B cell (primary cell): ENCODE data around the gene APOF. TPM values are rescaled to one million over a fixed set of nuclear protein-coding genes. Genes with fewer than 3 reads are reported as not detected.
"Not testable (repeated sequence)": the region's sequence is repeated elsewhere in the genome, so short reads cannot be mapped to it uniquely, and the experiment has no call there.

Source experiments
- ATAC-seq: fragments of 200-7000 bp; cut with Tn5 transposase; one replicate; pipeline ENCODE4 v1.10.0; 2021; ENCODE audit warnings: low read depth, mild to moderate bottlenecking, moderate number of reproducible peaks, moderate library complexity
- CTCF ChIA-PET: fragments of 350-600 bp; sonication (Branson Sonifier 250); formaldehyde crosslinking; loops from one replicate; lab custom pipeline; 2021; ENCODE audit warnings: antibody characterized with exemption, inconsistent platforms; lab: Charles Lee
- POLR2A ChIA-PET: fragments of 350-600 bp; sonication (Branson Sonifier 250); formaldehyde crosslinking; loops from one replicate; lab custom pipeline; 2021; ENCODE audit warnings: antibody characterized with exemption; lab: Charles Lee
- DNase-seq: peaks from one replicate; pipeline ENCODE4 v3.0.0; 2013
- H2AFZ ChIP-seq: 2 replicates; pipeline ENCODE4 v1.6.1; 2012; ENCODE audit warnings: mild to moderate bottlenecking, low read depth, low read length; ENCODE audit not compliant: insufficient read depth, poor library complexity, severe bottlenecking
- H3K27ac ChIP-seq, 2 donors: 1 replicate in 1 of 2; 2 replicates in 1 of 2; pipeline ENCODE4 v1.5.1; 2012 to 2013; ENCODE audit warnings: low read length in 2 of 2, mild to moderate bottlenecking in 2 of 2, moderate library complexity in 1 of 2
- H3K27me3 ChIP-seq, 4 experiments: fragments of 200-600 bp in 1 of 4; sonication (generic) in 1 of 4; replicated peaks in 1 of 4; 1 replicate in 2 of 4; 2 replicates in 2 of 4; pipeline versions ENCODE4 v1.6.1 to v1.7.0; 2013 to 2016; ENCODE audit warnings: low read length in 3 of 4, mild to moderate bottlenecking in 2 of 4, mixed read lengths in 1 of 4, moderate library complexity in 1 of 4; ENCODE audit not compliant: insufficient read depth in 4 of 4, control insufficient read depth in 3 of 4; ENCODE audit errors: control extremely low read depth in 1 of 4
- H3K36me3 ChIP-seq, 2 experiments: replicated peaks in 1 of 2; 1 replicate in 1 of 2; 2 replicates in 1 of 2; pipeline versions ENCODE4 v1.6.1 to v1.7.1; 2013; ENCODE audit warnings: low read length in 1 of 2; ENCODE audit not compliant: insufficient read depth in 2 of 2, control insufficient read depth in 1 of 2; ENCODE audit errors: control extremely low read depth in 1 of 2, extremely low read depth in 1 of 2
- H3K4me1 ChIP-seq, 2 donors: fragments of 200-600 bp in 1 of 2; sonication (generic) in 1 of 2; 1 replicate in 1 of 2; 2 replicates in 1 of 2; pipeline versions ENCODE4 v1.5.1 to v1.6.1; 2013 to 2017; ENCODE audit warnings: low read length in 2 of 2; ENCODE audit not compliant: control insufficient read depth in 2 of 2, insufficient read depth in 2 of 2
- H3K4me2 ChIP-seq: replicated peaks from 2 replicates; pipeline ENCODE3; 2012; ENCODE audit warnings: mild to moderate bottlenecking, low read depth, low read length; ENCODE audit not compliant: poor library complexity, severe bottlenecking
- H3K4me3 ChIP-seq, 5 experiments: fragments of 200-600 bp in 1 of 5; sonication (generic) in 1 of 5; 1 replicate in 3 of 5; 2 replicates in 2 of 5; pipeline versions ENCODE4 v1.5.1 to v1.7.0; 2011 to 2016; ENCODE audit warnings: low read length in 4 of 5, mild to moderate bottlenecking in 4 of 5, low read depth in 2 of 5, control low read depth in 1 of 5, moderate library complexity in 1 of 5; ENCODE audit not compliant: insufficient read depth in 1 of 5; ENCODE audit errors: control extremely low read depth in 1 of 5, extremely low read depth in 1 of 5
- H3K79me2 ChIP-seq: fragments of 200-600 bp; sonication (generic); one replicate; pipeline ENCODE4 v1.6.0; 2016; ENCODE audit warnings: low read length; ENCODE audit not compliant: control insufficient read depth, insufficient read depth
- H3K9ac ChIP-seq: fragments of 200-600 bp; sonication (generic); 2 replicates; pipeline ENCODE4 v1.6.1; 2017; ENCODE audit warnings: mild to moderate bottlenecking, low read length, moderate library complexity
- H3K9me3 ChIP-seq, 3 donors: one replicate each; pipeline versions ENCODE4 v1.6.1 to v1.7.1; 2013; ENCODE audit warnings: low read length in 2 of 3; ENCODE audit not compliant: control insufficient read depth in 2 of 3, insufficient read depth in 1 of 3; ENCODE audit errors: control extremely low read depth in 1 of 3
- H4K20me1 ChIP-seq: 2 replicates; pipeline ENCODE4 v1.6.0; 2012; ENCODE audit warnings: mild to moderate bottlenecking, low read length; ENCODE audit not compliant: insufficient read depth, control insufficient read depth, poor library complexity, severe bottlenecking
- H3K27ac Mint-ChIP-seq: one replicate; pipeline ENCODE4 v1.8.0; 2021; ENCODE audit warnings: mixed read lengths
- H3K27me3 Mint-ChIP-seq: one replicate; pipeline ENCODE4 v1.8.0; 2021; ENCODE audit warnings: mixed read lengths
- H3K4me1 Mint-ChIP-seq: one replicate; pipeline ENCODE4 v1.8.0; 2021; ENCODE audit warnings: mixed read lengths
- H3K4me3 Mint-ChIP-seq: one replicate; pipeline ENCODE4 v1.8.0; 2021; ENCODE audit warnings: mixed read lengths
- H3K9me3 Mint-ChIP-seq: one replicate; pipeline ENCODE4 v1.8.0; 2022; ENCODE audit warnings: mixed read lengths; ENCODE audit not compliant: insufficient read depth
- EZH2 ChIP-seq: IDR thresholded peaks from 2 replicates; pipeline ENCODE4 v1.6.1; 2012; ENCODE audit warnings: borderline replicate concordance, low read depth, mild to moderate bottlenecking, moderate library complexity, low read length; ENCODE audit not compliant: insufficient read depth, poor library complexity, severe bottlenecking
- WGBS: methylation state at CpG from one replicate; pipeline ENCODE4 v1.1.5; 2013; ENCODE audit warnings: missing lambda C conversion rate; ENCODE audit not compliant: insufficient coverage; 5-methylcytosine and 5-hydroxymethylcytosine counted together
- intact Hi-C: fragments of 100-400 bp; cut with micrococcal nuclease; formaldehyde crosslinking; loops from one replicate; pipeline ENCODE4 v1.10.0; 2022
- polyA plus RNA-seq: library from polyadenylated mRNA; depleted of rRNA; stranded (reverse); fragments of >200 nt; gene quantifications from 2 replicates; pipeline ENCODE4 v1.2.3, GENCODE V29; 2012
- total RNA-seq, 2 donors: library from RNA; stranded (reverse); fragments of 120-200 nt in 1 of 2; gene quantifications; 1 replicate in 1 of 2; 2 replicates in 1 of 2; pipeline versions ENCODE4 v1.2.3 to v1.2.4, GENCODE V29; 2013 to 2022
- TF ChIP-seq, protein P1 (sequence below): fragments of 200-600 bp; IDR thresholded peaks from one replicate; pipeline ENCODE4 v1.8.0; 2022; ENCODE audit warnings: antibody characterized with exemption, mild to moderate bottlenecking

Gene APOF
- total and polyA plus RNA-seq, 2 donors (not counting 1 experiment from before 2014, with no cell fraction given), result not detected

DNA sequence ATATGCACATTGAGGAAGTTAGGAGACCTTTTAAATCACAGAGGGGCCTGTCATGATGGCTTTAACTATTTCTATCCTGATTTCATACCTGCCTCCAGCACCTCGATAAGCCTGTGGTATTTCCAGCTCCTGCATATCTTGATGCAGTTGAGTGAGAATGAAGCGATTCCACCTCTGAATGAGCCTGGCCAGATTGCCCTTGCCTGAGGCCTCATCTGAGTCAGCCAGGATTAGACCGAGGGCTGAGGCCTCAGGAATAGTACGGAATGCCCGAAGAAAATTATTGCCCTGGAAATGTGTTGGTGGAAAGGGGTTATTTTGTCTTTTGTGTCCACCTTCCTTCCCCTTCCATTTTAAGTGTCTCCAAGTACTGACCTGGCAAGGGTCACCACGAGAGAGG is 38.5 kb downstream of the APOF start:
- intact Hi-C loops, result no loop called here
- Histone ChIP-seq H3K4me2 (no peak overlapping the region), H3K4me3 (no peak overlapping the region), H3K9me3 (no peaks in the 10 kb centered on the region), H4K20me1 (no peaks in the 10 kb centered on the region), H3K27ac (no peak overlapping the region), H3K27me3 (no peaks in the 10 kb centered on the region), H3K4me1 (no peaks in the 10 kb centered on the region), H3K36me3 (peaks cover 16 to 68% of the 10 kb centered on the region in 2 experiments), H3K79me2 (peaks cover 5% of the 10 kb centered on the region), H3K9ac (no peak overlapping the region), H2AFZ (no peak overlapping the region)
- Mint-ChIP-seq H3K9me3 (no peaks in the 10 kb centered on the region), H3K4me1 (no peaks in the 10 kb centered on the region), H3K4me3 (no peak overlapping the region), H3K27ac (no peak overlapping the region), H3K27me3 (no peaks in the 10 kb centered on the region)
- no peak for ATAC-seq
- POLR2A ChIA-PET, result interaction anchor here (0.9 kb wide), 1 partner anchor 8 kb away, joined by 3 read pairs; the partner anchor contains the start of gene CNPY2
- no peak for DNase-seq
- WGBS, result 89% methylated on average over 3 of the region's 6 CpGs
- TF ChIP-seq EZH2, result no peak
- TF ChIP-seq, protein P1, sequence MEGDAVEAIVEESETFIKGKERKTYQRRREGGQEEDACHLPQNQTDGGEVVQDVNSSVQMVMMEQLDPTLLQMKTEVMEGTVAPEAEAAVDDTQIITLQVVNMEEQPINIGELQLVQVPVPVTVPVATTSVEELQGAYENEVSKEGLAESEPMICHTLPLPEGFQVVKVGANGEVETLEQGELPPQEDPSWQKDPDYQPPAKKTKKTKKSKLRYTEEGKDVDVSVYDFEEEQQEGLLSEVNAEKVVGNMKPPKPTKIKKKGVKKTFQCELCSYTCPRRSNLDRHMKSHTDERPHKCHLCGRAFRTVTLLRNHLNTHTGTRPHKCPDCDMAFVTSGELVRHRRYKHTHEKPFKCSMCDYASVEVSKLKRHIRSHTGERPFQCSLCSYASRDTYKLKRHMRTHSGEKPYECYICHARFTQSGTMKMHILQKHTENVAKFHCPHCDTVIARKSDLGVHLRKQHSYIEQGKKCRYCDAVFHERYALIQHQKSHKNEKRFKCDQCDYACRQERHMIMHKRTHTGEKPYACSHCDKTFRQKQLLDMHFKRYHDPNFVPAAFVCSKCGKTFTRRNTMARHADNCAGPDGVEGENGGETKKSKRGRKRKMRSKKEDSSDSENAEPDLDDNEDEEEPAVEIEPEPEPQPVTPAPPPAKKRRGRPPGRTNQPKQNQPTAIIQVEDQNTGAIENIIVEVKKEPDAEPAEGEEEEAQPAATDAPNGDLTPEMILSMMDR, result no peak
- CTCF ChIA-PET, result interaction anchor here (0.6 kb wide), 1 partner anchor 787 kb away, joined by 3 read pairs; the partner anchor contains the start of gene STAT6

DNA sequence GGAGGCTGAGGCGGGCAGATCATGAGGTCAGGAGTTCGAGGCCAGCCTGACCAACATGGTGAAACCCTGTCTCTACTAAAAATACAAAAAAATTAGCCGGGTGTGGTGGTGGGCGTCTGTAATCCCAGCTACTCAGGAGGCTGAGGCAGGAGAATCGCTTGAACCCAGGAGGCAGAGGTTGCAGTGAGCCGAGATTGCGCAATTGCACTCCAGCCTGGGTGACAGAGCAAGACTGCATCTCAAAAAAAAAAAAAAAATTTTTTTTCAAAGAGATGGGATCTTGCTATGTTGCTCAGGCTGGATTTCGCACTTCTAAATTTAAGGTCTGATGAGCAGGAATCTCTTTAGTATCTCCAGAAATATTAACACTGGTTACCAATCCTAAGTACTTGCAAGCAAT is 41.0 kb downstream of the APOF start:
- H3K9me3 ChIP-seq, H3K4me1 ChIP-seq, H3K9me3 Mint-ChIP-seq, H3K9ac ChIP-seq, H3K4me2 ChIP-seq, H2AFZ ChIP-seq, intact Hi-C loops, H3K27me3 Mint-ChIP-seq, H3K4me3 Mint-ChIP-seq, H3K4me3 ChIP-seq, DNase-seq, H3K27ac Mint-ChIP-seq, H3K4me1 Mint-ChIP-seq, H3K27me3 ChIP-seq, H3K27ac ChIP-seq, H3K79me2 ChIP-seq, ATAC-seq, H4K20me1 ChIP-seq: not testable (repeated sequence)
- peaks cover 14 to 60% of the 10 kb centered on the region in 2 experiments for H3K36me3 ChIP-seq
- POLR2A ChIA-PET, result interaction anchor here (0.7 kb wide), 2 partner anchors 17 to 53 kb away, joined by 3 to 6 read pairs; partner anchors contain the start of gene IL23A
- CTCF ChIA-PET, result interaction anchor here (0.7 to 1.1 kb wide), 4 partner anchors 95 to 685 kb away, joined by 3 to 5 read pairs (median 4); partner anchors contain the start of gene SPRYD4
- WGBS, result no CpG with 5 or more reads among the region's 8 CpGs
